GM19397 (cell line): ENCODE results near the gene KLF9.
A peak's percentile ranks its signal among the peaks of the same experiment; 100 is the strongest.

Source experiments
- ATAC-seq: cut with Tn5 transposase; IDR thresholded peaks from one replicate; pipeline ENCODE4 v1.9.1; 2021; ENCODE audit warnings: mild to moderate bottlenecking, moderate library complexity; ENCODE audit not compliant: unreplicated experiment

KLF9 gene

GRCh38 chr9:70422371-70423043, 8.1 kb upstream of the KLF9 start:
- ATAC-seq = no peak

- no peak for ATAC-seq
These were observed 7.1 kb upstream of the KLF9 start for GRCh38 chr9:70421272-70422180.

GRCh38 chr9:70420441-70421271, 6.2 kb upstream of the KLF9 start:
- peak; percentile 0 for ATAC-seq

GRCh38 chr9:70419556-70420440, 5.3 kb upstream of the KLF9 start:
- ATAC-seq = peak; percentile 39

- ATAC-seq = peak; percentile 60
These were observed 4.5 kb upstream of the KLF9 start for GRCh38 chr9:70418822-70419555.

- ATAC-seq = no peak
These were observed 1.0 kb upstream of the KLF9 start for GRCh38 chr9:70415476-70415875.

GRCh38 chr9:70415041-70415440, 584 bp upstream of the KLF9 start:
- no peak for ATAC-seq

- ATAC-seq = peak; percentile 30
These were observed 1.0 kb downstream of the KLF9 start for GRCh38 chr9:70413464-70413798.

GRCh38 chr9:70412832-70413463, 1.5 kb downstream of the KLF9 start:
- ATAC-seq = peak; percentile 1

GRCh38 chr9:70411930-70412831, 2.3 kb downstream of the KLF9 start:
- ATAC-seq = no peak

GRCh38 chr9:70411121-70411929, 3.1 kb downstream of the KLF9 start:
- no peak for ATAC-seq

GRCh38 chr9:70410368-70410767, 4.1 kb downstream of the KLF9 start:
- no peak for ATAC-seq

GRCh38 chr9:70409800-70410199, 4.7 kb downstream of the KLF9 start:
- ATAC-seq = no peak

GRCh38 chr9:70409280-70409679, 5.2 kb downstream of the KLF9 start:
- ATAC-seq = no peak

GRCh38 chr9:70408393-70409040, 5.9 kb downstream of the KLF9 start:
- ATAC-seq = no peak

- no peak for ATAC-seq
These were observed 7.4 kb downstream of the KLF9 start for GRCh38 chr9:70407081-70407503.

GRCh38 chr9:70406434-70406862, 8.0 kb downstream of the KLF9 start:
- ATAC-seq = peak; percentile 74
